ENCODE data around the gene LIMS3. TPM values are rescaled to one million over a fixed set of nuclear protein-coding genes. Genes with fewer than 3 reads are reported as not detected.

LIMS3 gene, protein sequence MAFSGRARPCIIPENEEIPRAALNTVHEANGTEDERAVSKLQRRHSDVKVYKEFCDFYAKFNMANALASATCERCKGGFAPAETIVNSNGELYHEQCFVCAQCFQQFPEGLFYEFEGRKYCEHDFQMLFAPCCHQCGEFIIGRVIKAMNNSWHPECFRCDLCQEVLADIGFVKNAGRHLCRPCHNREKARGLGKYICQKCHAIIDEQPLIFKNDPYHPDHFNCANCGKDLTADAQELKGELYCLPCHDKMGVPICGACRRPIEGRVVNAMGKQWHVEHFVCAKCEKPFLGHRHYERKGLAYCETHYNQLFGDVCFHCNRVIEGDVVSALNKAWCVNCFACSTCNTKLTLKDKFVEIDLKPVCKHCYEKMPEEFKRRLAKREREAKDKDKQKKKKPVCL
- total RNA-seq (2022; extraction: Qiagen RNA extraction) = not detected in 5 replicates

DNA sequence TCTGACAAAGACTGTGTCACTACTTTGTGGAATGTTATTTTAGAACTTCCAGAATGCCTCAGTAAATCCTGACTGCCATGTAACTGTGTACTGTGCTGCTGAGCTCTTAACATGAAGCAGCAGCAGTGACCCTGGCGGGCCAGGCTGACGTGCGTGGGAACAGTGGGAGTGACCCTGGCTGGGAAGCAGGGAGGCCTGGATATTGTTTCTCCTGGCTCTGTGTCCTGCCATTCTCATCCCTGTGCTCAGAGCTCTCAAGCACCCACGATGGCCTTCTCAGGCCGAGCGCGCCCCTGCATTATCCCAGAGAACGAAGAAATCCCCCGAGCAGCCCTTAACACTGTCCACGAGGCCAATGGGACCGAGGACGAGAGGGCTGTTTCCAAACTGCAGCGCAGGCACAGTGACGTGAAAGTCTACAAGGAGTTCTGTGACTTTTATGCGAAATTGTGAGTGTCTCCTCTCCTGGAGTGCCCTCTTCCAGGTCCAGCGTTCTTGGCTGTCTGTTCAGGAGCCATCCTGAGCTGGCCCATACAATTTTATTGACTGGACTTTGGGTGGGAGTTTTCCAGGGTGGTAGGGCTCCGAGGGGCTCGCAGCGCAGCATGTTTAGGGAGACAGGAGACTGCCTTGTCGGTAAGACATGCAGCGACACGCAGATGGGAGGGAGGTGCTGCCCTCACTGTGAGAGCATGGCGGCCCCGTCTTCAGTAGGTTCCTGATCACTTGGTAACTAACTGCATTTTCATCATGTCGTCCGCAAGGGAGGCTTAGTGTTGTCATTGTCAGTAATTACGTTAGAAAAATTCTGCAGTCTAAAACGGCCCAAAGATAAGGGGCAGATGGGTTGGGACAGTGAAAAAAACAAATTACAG is at the start of gene LIMS3:
TSS of gene LIMS3 (plus strand) at position 227 of the 875 bp plus-strand sequence. CDS start at position 268, 41 bp downstream.

Other genes starting within 250 kb of the LIMS3 start
- gene RGPD5, start 104.4 kb upstream of the LIMS3 start, total RNA-seq (2022; extraction: Qiagen RNA extraction) = 4.2 to 7.8 TPM (median 4.8 TPM) in 5 replicates
- gene MALL, start 217.1 kb downstream of the LIMS3 start, total RNA-seq (2022; extraction: Qiagen RNA extraction) = 139 to 166 TPM (median 147 TPM) in 5 replicates